Mucosa of stomach (tissue), 1 donor: ENCODE measurements around the gene JAKMIP2.

Experiments
- H3K27me3 ChIP-seq: one replicate; pipeline ENCODE4 v1.7.0; 2013; ENCODE audit warnings: mild to moderate bottlenecking, low read length; ENCODE audit not compliant: control insufficient read depth, insufficient read depth
- H3K36me3 ChIP-seq: one replicate; pipeline ENCODE4 v1.7.0; 2013; ENCODE audit warnings: low read length; ENCODE audit not compliant: control insufficient read depth, insufficient read depth
- H3K4me1 ChIP-seq: one replicate; pipeline ENCODE4 v1.7.0; 2013; ENCODE audit warnings: mild to moderate bottlenecking, low read length; ENCODE audit not compliant: control insufficient read depth, insufficient read depth
- H3K4me3 ChIP-seq: one replicate; pipeline ENCODE4 v1.7.0; 2013; ENCODE audit warnings: low read length
- H3K9ac ChIP-seq: one replicate; pipeline ENCODE4 v1.7.0; 2013; ENCODE audit warnings: mild to moderate bottlenecking, low read length, moderate library complexity
- H3K9me3 ChIP-seq: one replicate; pipeline ENCODE4 v1.7.0; 2013; ENCODE audit warnings: mild to moderate bottlenecking, low read length, moderate library complexity; ENCODE audit not compliant: control insufficient read depth
- donor health status: Pancreatic carcinoma.

Gene JAKMIP2

GRCh38 chr5:147784146-147784987 lies 1.8 kb upstream of the JAKMIP2 start:
- Histone ChIP-seq H3K27me3 (no peaks in the 10 kb centered on the region), H3K36me3 (no peaks in the 10 kb centered on the region), H3K4me3 (no peak overlapping the region), H3K9me3 (no peaks in the 10 kb centered on the region), H3K9ac (no peak overlapping the region), H3K4me1 (no peaks in the 10 kb centered on the region)

DNA sequence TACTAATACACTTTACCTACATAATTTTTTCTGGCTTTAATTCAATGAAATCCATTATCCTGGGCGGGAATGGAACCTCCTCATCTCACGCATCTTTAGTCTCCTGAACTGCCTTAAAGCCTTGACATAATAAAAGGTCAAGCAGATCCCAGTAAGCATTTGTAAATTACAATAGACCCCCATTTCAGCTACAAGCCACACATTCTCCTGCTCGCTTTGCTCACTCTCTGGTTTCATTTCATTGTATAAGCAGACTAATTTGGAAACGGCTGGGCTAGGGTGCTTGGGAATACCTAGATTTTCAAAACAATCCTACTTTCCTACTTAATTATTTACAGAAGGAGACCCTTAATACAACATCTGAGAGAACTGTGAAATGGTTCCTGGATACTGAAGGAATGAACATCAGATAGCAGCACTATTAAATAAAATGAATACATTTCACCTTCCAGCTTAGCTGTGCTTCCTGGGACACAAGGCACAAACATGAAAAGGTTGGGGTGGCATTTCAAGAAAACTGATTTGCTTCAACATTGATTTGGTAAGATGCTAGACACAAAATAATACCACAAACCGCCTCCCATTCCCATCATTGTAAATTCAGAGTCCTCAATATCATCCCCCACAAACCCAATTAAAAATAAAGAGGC lies 1.5 kb downstream of the JAKMIP2 start:
- Histone ChIP-seq H3K4me3 (no peak overlapping the region), H3K9ac (no peak overlapping the region), H3K9me3 (no peaks in the 10 kb centered on the region), H3K36me3 (no peaks in the 10 kb centered on the region), H3K4me1 (no peaks in the 10 kb centered on the region), H3K27me3 (no peaks in the 10 kb centered on the region)

GRCh38 chr5:147779694-147780093 lies 2.8 kb downstream of the JAKMIP2 start:
- Histone ChIP-seq H3K36me3 (no peaks in the 10 kb centered on the region), H3K27me3 (no peaks in the 10 kb centered on the region), H3K4me3 (no peak overlapping the region), H3K9ac (no peak overlapping the region), H3K9me3 (no peaks in the 10 kb centered on the region), H3K4me1 (no peaks in the 10 kb centered on the region)

GRCh38 chr5:147776989-147777388 lies 5.5 kb downstream of the JAKMIP2 start:
- Histone ChIP-seq H3K9ac (no peak overlapping the region), H3K27me3 (no peaks in the 10 kb centered on the region), H3K9me3 (no peaks in the 10 kb centered on the region), H3K4me1 (no peaks in the 10 kb centered on the region), H3K4me3 (no peak overlapping the region), H3K36me3 (no peaks in the 10 kb centered on the region)

DNA sequence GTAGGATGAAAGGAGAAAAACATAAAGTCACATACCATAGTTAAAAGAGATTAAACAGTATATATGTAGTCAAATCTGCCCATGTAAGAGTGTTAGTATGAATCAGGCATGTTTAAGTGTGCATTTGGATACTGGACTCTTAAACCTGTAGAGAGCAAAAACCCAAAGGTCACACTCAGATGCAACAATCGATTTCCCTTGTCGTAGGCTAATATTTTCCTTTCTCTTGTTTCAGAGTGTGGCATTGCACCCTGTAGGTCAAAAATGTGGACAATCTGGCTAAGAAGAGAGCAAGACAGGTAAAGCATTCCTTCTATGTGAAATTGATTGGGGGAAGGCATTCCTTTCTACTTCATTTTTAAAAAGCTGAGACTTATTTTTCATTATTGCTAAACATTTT lies 8.9 kb downstream of the JAKMIP2 start:
- H3K4me3 ChIP-seq: no peak overlapping the region
- no peaks in the 10 kb centered on the region for H3K9me3 ChIP-seq
- H3K36me3 ChIP-seq: no peaks in the 10 kb centered on the region
- H3K4me1 ChIP-seq: no peaks in the 10 kb centered on the region
- no peak overlapping the region for H3K9ac ChIP-seq
- H3K27me3 ChIP-seq: no peaks in the 10 kb centered on the region

DNA sequence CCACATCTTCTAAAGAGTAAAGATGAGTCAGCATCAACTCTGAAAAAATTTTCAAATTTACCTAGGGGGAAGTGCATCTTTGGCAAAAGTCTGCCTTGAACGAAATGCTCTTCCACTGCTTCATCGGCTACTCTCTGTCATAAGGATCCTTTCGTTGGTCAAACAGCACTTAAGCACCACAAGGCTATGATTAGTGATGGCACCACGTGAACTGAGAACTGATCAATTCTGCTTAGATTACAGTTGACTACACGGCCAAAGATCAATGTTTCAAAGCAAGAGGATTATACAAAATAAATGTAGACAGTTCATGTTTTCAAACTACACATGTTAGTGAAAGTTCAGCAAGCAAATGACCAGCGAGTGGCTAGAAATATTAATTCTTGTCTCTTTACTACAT lies 9.4 kb downstream of the JAKMIP2 start:
- H3K4me1 ChIP-seq: no peaks in the 10 kb centered on the region

DNA sequence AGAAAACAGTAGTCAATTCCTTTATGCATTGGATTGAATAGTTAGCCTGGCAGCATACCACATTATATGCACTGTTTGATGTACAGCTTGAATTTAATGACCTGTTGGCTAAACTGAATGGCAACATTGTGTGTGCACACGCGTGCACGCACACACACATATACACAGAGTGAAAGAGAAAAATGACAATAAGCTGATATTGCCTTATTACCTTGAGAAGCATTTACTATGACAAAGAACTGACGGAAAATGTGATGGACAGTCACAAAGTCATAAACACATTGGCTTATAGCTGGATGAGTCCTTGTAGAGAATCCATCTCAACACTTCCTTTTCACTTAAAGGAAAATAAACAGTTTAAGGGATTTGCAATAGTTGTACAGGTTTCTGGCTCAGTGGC lies 15.5 kb downstream of the JAKMIP2 start:
- Histone ChIP-seq H3K4me1 (no peaks in the 10 kb centered on the region), H3K4me3 (no peak overlapping the region), H3K36me3 (no peaks in the 10 kb centered on the region), H3K9me3 (no peaks in the 10 kb centered on the region), H3K9ac (no peak overlapping the region), H3K27me3 (no peaks in the 10 kb centered on the region)

More for the DNA sequence above, 9.4 kb downstream of the JAKMIP2 start:
- Histone ChIP-seq H3K9me3 (no peaks in the 10 kb centered on the region), H3K36me3 (no peaks in the 10 kb centered on the region), H3K4me3 (no peak overlapping the region), H3K27me3 (no peaks in the 10 kb centered on the region), H3K9ac (no peak overlapping the region)

- Histone ChIP-seq H3K4me1 (no peaks in the 10 kb centered on the region), H3K9me3 (no peaks in the 10 kb centered on the region)
Measured at GRCh38 chr5:147763791-147764525, 18.6 kb downstream of the JAKMIP2 start.

DNA sequence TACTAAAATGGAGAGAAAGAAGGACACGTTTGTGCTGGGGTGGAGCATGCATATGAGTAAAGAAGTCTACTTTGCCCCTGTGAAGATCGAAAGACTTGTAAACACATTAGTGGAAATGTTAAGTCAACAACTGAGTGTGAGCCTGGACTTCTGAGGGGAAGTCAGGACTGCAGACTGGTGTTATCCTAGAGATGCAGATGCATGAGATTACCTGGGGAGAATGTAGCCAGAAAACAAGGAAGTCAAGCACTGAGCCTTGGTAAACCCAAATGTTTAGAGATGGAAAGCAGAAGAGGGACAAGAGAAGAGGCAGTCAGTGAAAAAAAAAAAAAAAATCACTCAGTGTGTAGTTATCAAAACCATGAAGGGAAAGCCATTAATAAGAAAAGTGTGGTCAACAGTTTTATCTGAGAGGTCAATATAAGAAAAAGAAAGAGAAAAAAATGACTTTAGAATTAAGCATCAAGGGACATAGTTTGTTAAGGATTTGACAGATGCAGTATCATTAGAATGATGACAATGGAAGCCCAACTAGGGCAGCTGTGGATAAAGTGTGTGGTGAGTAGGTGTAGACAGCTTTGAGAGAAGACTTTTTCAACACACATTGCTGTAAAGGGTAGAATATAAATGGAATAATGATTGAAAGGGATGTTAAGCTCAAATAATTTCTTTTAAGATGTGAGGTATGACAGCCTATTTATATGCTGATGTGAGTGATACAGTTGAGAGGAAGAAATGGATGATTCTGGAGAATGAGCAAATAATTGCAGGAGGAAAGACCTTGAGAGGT lies 22.2 kb downstream of the JAKMIP2 start:
- no peak overlapping the region for H3K4me3 ChIP-seq
- H3K4me1 ChIP-seq: no peaks in the 10 kb centered on the region
- H3K9ac ChIP-seq: no peak overlapping the region
- no peaks in the 10 kb centered on the region for H3K36me3 ChIP-seq
- H3K27me3 ChIP-seq: no peaks in the 10 kb centered on the region
- H3K9me3 ChIP-seq: no peaks in the 10 kb centered on the region

More at GRCh38 chr5:147763791-147764525, 18.6 kb downstream of the JAKMIP2 start:
- Histone ChIP-seq H3K4me3 (no peak overlapping the region), H3K36me3 (no peaks in the 10 kb centered on the region), H3K9ac (no peak overlapping the region), H3K27me3 (no peaks in the 10 kb centered on the region)

- Histone ChIP-seq H3K27me3 (no peaks in the 10 kb centered on the region), H3K4me1 (no peaks in the 10 kb centered on the region), H3K9me3 (no peaks in the 10 kb centered on the region), H3K4me3 (no peak overlapping the region), H3K9ac (no peak overlapping the region), H3K36me3 (no peaks in the 10 kb centered on the region)
Measured at GRCh38 chr5:147759441-147759840, 23.1 kb downstream of the JAKMIP2 start.

DNA sequence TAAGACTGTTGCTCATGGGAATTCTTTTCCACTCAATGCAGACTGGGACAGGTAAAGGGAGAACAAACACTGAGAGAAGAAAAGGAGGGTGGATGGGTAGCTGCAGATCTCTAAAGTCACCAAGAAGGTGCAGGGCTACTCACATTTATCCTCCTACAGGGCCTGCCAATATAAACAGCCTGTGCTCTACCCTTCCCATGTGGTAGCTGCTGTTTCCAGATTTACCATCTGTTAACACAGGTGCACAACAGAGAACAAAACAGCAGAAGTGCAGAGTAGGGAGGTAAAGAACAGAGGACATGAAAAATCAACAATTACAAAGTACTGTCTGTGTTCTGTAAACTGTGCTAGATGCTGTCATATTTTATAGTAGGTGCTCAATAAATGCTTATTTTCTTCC lies 26.0 kb downstream of the JAKMIP2 start:
- Histone ChIP-seq H3K4me3 (no peak overlapping the region), H3K4me1 (no peaks in the 10 kb centered on the region)

More for the DNA sequence above, 26.0 kb downstream of the JAKMIP2 start:
- no peaks in the 10 kb centered on the region for H3K36me3 ChIP-seq
- H3K9me3 ChIP-seq: no peaks in the 10 kb centered on the region
- H3K9ac ChIP-seq: no peak overlapping the region
- no peaks in the 10 kb centered on the region for H3K27me3 ChIP-seq
